NCI-H1417 (cell line): ENCODE data around the gene RUVBL1.

Experiments used
- DNase-seq, 3 experiments: peaks; one replicate each; lab custom pipeline; 2025; lab: John Stamatoyannopoulos, UW

RUVBL1 gene

DNA sequence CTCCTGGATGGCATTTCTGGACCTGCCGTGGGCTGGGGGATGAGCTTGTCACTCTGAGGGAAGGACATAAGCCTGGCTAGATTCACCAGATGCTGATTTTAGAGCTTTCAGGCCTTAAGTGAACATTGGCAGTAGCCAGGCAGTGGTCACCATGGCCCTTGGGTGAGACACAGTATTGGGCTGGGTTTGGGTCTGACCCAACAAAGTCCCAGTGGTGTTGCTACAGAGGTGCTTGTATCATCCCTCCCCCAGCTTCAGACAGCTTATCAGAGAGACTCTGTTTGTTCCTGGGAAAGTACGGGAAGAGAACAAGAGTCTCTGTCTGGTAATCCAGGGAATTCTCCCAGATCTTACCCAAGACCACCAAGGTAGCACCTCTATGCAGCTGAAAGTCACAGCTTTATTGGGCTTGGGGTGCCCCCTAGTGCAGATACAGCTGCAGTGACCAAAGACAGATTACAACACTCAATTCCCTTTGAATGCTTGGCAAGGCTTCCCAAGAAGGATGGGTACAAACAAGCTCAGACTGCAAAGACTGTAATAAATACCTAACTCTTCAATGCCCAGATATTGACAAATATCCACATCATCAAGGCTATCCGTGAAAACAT is 9.8 kb upstream of the RUVBL1 start:
- peak; percentile 13 to 77 (median 49) for DNase-seq

DNA sequence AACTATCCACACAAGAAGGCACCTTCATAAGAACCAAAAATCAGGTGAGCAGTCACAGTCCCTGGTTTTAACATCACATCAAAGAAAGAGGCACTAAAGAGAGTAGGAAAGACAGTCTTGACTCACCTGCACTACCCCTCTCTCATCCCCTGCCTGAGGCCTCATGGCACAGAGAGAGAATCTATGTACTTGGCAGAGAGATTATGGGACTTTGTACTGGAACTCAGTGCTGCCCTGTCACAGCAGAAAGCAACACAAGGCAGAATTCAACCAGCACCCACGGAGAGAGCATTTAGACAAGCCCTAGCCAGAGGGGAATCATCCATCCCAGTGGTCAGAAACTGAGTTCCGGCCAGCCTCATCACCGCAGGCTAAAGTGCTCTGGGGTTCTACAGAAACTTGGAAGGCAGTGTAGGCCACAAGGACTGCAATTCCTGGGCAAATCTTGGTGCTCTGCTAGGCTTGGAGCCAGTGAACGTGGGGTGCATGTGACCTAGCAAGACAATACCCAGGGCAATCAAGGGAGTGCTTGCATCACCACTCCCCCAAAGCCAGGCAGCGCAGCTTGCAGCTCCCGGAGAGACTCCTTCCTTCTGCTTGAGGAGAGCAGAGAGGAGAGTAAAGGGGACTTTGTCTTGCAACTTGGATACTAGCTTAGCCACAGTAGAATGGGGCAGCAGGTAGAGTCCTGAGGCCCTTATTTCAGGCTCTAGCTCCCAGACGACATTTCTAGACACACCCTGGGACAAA is 8.5 kb upstream of the RUVBL1 start:
- DNase-seq: no peak

GRCh38 chr3:128128251-128128650 is 4.6 kb upstream of the RUVBL1 start:
- no peak for DNase-seq

GRCh38 chr3:128127236-128127635 is 3.6 kb upstream of the RUVBL1 start:
- no peak for DNase-seq

GRCh38 chr3:128123156-128123537 is 465 bp downstream of the RUVBL1 start:
- no peak for DNase-seq

GRCh38 chr3:128122013-128122412 is 1.6 kb downstream of the RUVBL1 start:
- no peak for DNase-seq

GRCh38 chr3:128113817-128114794 is 9.5 kb downstream of the RUVBL1 start:
- DNase-seq: peak in 1 of 3 experiments; percentile 53

DNA sequence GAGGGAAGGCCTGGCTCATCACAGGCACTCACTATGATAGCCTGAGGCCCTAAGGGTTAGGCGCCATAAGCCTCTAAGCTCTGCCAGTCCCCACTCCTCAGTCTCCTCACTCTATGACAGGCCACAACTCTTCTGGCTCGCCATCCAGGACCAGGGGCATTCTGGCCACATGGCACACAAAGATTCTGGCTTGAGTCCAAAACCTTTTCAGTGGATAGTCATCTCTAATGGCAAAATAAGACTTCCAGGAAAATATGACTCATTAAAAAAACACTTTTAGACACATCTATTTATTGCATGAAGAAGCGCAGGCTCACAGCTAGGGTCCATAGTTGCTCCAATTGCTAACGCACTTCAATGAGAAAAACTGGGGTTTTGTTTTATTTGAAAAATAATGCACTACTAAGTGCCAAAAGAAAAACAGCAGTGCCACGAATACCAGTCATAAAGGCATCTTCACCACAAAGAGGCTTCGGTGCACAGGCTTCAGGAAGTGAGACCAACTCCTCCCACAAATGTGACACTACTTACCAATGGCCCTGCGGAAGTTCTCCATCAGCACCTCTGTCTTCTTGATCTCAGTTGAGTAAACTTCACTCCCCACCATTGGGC is 11.1 kb downstream of the RUVBL1 start:
- peak in 1 of 3 experiments; percentile 43 for DNase-seq

- DNase-seq: no peak
Observed at GRCh38 chr3:128111147-128111546, 12.5 kb downstream of the RUVBL1 start.

GRCh38 chr3:128107834-128108233 is 15.8 kb downstream of the RUVBL1 start:
- no peak for DNase-seq

GRCh38 chr3:128103136-128103676 is 20.4 kb downstream of the RUVBL1 start:
- no peak for DNase-seq

GRCh38 chr3:128100638-128101037 is 23.0 kb downstream of the RUVBL1 start:
- DNase-seq: no peak

DNA sequence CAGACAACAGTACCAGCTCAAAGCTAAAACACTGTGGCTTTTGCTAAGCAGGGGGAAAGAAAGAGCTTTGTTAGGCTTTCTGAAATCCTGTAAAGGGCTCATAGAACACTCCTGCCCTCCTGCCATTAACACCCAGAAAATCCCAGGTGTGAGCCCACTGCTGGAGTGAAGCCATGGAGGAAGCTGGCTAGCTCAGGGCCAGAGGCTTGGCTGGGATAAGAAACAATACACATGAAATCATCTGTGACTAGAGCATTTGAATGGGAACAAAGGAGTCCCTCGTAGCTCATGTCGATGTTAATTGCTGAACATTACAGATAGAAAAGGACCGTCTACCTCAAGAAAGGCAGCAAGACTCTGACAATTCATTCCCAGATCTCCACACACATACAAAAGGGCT is 23.5 kb downstream of the RUVBL1 start:
- DNase-seq: peak in 1 of 3 experiments; percentile 21

GRCh38 chr3:128098234-128098633 is 25.4 kb downstream of the RUVBL1 start:
- no peak for DNase-seq

DNA sequence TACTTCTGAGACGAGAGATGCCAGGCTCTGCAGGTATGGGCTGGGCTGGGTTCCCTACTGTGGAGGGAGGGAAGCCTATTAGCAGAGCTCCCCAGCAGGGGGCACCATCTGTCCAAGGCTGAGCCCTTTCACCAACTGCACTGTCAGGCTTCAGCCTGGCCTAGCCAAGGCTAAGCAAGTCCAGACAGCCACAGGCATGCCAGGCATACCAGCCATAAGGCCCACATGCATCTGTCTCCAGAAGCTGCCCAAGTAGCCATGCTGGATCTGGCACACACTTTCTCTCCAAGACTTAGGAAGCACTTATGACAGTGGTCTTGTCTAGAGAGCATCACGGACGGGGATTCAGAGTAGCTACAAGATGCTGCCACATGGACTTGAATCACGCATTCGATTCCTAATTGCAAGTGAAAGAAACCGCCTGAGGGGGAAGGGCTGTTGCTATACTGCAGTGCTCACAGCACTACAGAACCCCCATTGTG is 28.3 kb downstream of the RUVBL1 start:
- DNase-seq: peak; percentile 48 to 85 (median 69)

DNA sequence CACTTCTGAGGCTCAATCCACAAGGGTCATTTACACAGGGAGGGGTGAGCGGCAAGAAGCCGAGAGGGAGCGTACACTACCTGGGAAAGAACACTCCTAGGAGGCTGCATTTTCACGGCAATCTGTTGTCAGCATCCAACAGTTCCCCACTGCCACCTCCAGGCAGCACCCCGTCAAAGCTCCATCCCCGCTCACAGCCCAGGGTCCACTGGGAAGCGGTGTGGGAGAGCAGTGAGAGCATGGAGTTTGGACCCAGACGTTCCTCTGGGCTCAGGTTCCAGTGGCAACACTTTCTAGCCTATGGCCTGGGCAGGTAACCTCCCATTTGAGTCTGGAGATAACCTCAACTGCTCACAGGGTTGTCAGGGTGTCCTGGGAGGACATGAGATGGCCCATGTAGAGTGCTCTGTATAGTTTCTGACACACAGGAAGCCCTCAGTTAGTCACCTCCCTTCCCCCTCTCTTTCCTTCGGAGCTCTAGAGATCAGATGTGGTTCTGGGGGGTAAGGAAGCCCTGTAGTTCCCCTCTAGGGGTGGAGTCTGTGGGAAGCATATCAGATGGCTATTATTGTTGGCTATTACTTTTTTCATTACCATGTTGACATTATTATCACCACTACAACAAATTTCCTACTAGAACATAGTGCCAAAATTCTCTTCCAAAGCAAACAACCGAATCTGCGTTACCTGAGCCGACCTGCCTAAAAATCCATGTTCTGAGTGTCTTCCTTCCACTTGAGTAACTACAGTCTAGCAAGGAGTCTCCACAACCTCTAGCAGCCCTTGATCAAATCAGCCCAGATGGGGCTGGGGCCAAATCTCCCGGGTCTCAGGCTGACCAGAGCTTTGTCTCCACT is 29.1 kb downstream of the RUVBL1 start:
- DNase-seq: no peak

DNA sequence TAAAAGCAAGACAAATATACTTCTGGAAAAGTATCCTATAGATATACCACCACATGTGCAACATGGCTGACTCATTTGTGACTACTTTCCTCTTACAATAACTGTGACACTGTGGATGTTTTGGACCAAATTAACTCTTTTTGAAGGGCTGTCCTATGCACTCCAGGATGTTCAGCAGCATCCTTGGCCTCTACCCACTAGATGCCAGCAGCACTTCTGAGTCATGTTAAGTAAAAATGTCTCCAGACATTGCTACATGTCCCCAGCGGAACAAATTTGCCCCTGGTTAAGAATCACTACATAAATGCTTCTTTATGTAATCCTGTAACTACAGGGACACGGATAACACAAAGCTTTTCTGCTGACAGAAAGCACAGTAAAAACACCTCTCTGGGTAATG is 32.0 kb downstream of the RUVBL1 start:
- no peak for DNase-seq

DNA sequence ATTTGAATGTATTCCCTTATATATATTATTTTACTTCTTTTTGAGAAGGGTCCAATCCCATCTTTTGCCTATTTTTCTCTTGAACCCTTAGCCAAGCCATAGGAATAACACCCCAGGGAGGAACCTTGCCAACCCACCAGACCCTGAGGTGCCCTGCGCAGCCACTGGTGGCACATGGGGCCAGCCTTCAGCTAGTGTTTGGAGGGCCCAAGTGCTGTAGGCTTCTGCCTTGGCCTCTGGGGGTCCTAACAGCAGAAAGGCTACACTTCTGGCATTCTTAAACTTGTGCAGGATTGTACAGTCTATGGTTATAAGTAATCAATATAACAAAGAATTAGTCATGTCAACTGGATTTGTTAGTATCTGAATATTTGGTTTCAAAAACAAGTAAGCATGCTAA is 34.5 kb downstream of the RUVBL1 start:
- DNase-seq: peak in 1 of 3 experiments; percentile 64

- peak in 1 of 3 experiments; percentile 62 for DNase-seq
Observed at GRCh38 chr3:128084675-128085021, 39.0 kb downstream of the RUVBL1 start.

DNA sequence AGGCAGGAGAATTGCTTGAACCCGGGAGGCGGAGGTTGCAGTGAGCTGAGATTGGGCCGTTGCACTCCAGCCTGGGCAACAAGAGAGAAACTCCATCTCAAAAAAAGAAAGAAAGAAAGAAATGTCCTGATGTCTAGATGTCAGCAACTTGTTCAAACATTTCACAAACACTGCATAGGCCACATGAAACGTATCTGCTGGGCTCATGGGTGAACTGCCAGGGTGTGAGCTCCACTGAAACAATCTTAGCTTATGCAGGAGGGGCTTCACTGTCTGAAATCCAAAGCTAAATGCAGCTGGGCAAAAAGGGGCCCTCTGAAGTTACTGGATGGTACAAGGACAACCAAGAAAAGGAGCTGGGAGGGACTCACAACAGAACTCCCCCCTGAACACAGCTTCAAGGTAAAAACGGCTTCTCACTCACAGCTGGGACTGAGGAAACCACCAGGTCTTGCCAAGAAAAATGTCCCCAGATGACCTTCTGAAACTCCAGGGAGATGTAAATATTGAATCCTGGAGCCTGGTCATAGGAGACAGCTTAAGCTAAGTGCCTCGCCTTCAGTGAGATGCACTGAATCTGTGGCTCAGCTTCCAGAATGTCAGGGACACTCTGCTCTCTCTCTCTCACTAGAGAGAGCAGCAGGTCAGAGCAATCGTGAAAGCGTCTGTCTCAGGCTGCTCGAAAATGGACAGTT is 39.5 kb downstream of the RUVBL1 start:
- no peak for DNase-seq
